Sigmoid colon (tissue), 7 donors: ENCODE data around the gene ASPSCR1. TPM values are rescaled to one million over a fixed set of nuclear protein-coding genes. Genes with fewer than 3 reads are reported as not detected.

ENCODE experiments used
- DNase-seq: peaks from one replicate; pipeline ENCODE4 v3.0.0-alpha.2; 2019
- H3K27ac ChIP-seq, 4 donors: fragments of 200-600 bp; sonication (generic); one replicate each; pipeline ENCODE4 v1.5.1; 2016 to 2019; ENCODE audit warnings: mild to moderate bottlenecking in 1 of 4
- H3K27me3 ChIP-seq, 3 donors: fragments of 200-600 bp; sonication (generic); one replicate each; pipeline ENCODE4 v1.5.1; 2019; ENCODE audit warnings: mild to moderate bottlenecking in 1 of 3
- H3K36me3 ChIP-seq, 4 donors: fragments of 200-600 bp; sonication (generic); one replicate each; pipeline ENCODE4 v1.5.1; 2016 to 2019
- H3K4me1 ChIP-seq, 4 donors: fragments of 200-600 bp; sonication (generic); one replicate each; pipeline ENCODE4 v1.5.1; 2017 to 2019
- H3K4me3 ChIP-seq, 4 donors: fragments of 200-600 bp; sonication (generic); one replicate each; pipeline ENCODE4 v1.5.1; 2017 to 2019; ENCODE audit warnings: mild to moderate bottlenecking in 2 of 4, moderate library complexity in 1 of 4
- H3K9me3 ChIP-seq, 4 donors: fragments of 200-600 bp in 3 of 4; sonication (generic) in 3 of 4; one replicate each; pipeline versions ENCODE4 v1.5.1 to v1.6.1; 2013 to 2019
- CTCF ChIP-seq, 4 experiments: fragments of 450-650 bp in 3 of 4; fragments of 200-600 bp in 1 of 4; IDR thresholded peaks; one replicate each; pipeline ENCODE4 v1.5.1; 2016 to 2019; ENCODE audit warnings: antibody characterized with exemption in 4 of 4, mild to moderate bottlenecking in 3 of 4, moderate library complexity in 2 of 4
- EP300 ChIP-seq, 4 donors: sonication (generic); formaldehyde crosslinking; IDR thresholded peaks; one replicate each; pipeline ENCODE4 v1.6.1; 2017; ENCODE audit warnings: antibody characterized with exemption in 4 of 4
- POLR2A ChIP-seq, 2 donors: fragments of 450-650 bp; IDR thresholded peaks; one replicate each; pipeline ENCODE4 v1.6.1; 2016; ENCODE audit warnings: antibody characterized with exemption in 2 of 2, mild to moderate bottlenecking in 2 of 2, moderate library complexity in 2 of 2
- POLR2AphosphoS5 ChIP-seq, 4 donors: sonication (generic); formaldehyde crosslinking; IDR thresholded peaks; one replicate each; pipeline ENCODE4 v1.6.1; 2017; ENCODE audit warnings: antibody characterized with exemption in 4 of 4
- WGBS, 2 donors: extraction: QIAGEN DNeasy Blood & Tissue Kit; methylation state at CpG; one replicate each; pipeline ENCODE4 v1.1.7; 2013; 5-methylcytosine and 5-hydroxymethylcytosine counted together
- intact Hi-C: fragments of 100-400 bp; cut with DNase I; formaldehyde crosslinking; loops from one replicate; pipeline ENCODE4 v1.15.1; 2023
- polyA plus RNA-seq, 3 donors: library from polyadenylated mRNA; stranded (reverse); fragments of 200-250 nt; gene quantifications; one replicate each; pipeline ENCODE4 v1.2.3, GENCODE V29; 2013
- total RNA-seq, 4 donors: library from RNA; depleted of rRNA; stranded (reverse); fragments of >200 nt; gene quantifications; one replicate each; pipeline ENCODE4 v1.1.0, GENCODE V29; 2016
- donor health status: healthy with polysubstance abuse.
- donor health status: Bipolar disorder and iron deficiency.
- donor health status: healthy.

ASPSCR1 gene
- total and polyA plus RNA-seq, 7 donors, result 9.3 to 35.9 (median 23.4) TPM

- WGBS, 2 donors, result 97% methylated on average over 9 of the region's 9 CpGs
- Histone ChIP-seq H3K4me3 (no peak overlapping the region), H3K4me1 (peaks cover 0 to 30% (median 29%) of the 10 kb centered on the region in 4 donors), H3K9me3 (no peaks in the 10 kb centered on the region), H3K27ac (no peak overlapping the region), H3K36me3 (no peaks in the 10 kb centered on the region), H3K27me3 (peaks cover 6 to 21% (median 18%) of the 10 kb centered on the region in 3 donors)
- DNase-seq, result no peak
- TF ChIP-seq EP300 (IDR thresholded peaks at IDR 0.05) (no peak), CTCF (IDR thresholded peaks at IDR 0.05) (no peak), POLR2A (IDR thresholded peaks at IDR 0.05) (no peak), POLR2AphosphoS5 (IDR thresholded peaks at IDR 0.05) (no peak)
- intact Hi-C loops, result no loop called here
Observed at GRCh38 chr17:82028966-82029365, 51.5 kb downstream of the ASPSCR1 start.

DNA sequence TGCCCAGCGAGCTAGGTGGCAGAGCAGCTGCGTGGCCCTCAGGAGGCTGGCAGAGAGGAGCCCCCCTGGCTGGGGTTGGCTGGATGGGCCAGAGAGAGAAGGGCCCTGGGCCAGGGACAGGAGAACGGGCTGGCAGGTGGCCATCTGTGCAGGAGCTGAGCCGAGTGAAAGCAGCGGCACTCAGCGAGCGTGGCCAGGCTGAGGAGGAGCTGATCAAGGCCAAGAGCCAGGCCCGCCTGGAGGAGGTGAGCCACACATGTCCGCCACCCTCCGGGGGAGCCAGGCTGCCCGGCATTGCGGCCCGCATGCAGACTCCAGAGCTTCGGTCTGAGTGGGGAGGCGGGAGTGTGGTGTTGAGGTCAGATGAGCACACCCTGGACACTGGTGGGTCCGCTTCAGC, 52.0 kb downstream of the ASPSCR1 start:
- no peaks in the 10 kb centered on the region for H3K9me3 ChIP-seq
- no peaks in the 10 kb centered on the region for H3K36me3 ChIP-seq
- DNase-seq, result no peak
- 96% methylated on average over 16 of the region's 16 CpGs for WGBS, 2 donors
- H3K4me3 ChIP-seq, result no peak overlapping the region
- no peak for TF ChIP-seq CTCF (IDR thresholded peaks at IDR 0.05)
- TF ChIP-seq POLR2A (IDR thresholded peaks at IDR 0.05), result no peak
- TF ChIP-seq EP300 (IDR thresholded peaks at IDR 0.05), result no peak
- no peak for TF ChIP-seq POLR2AphosphoS5 (IDR thresholded peaks at IDR 0.05)
- intact Hi-C loops, result no loop called here
- peaks cover 0 to 26% (median 25%) of the 10 kb centered on the region in 4 donors for H3K4me1 ChIP-seq
- no peak overlapping the region for H3K27ac ChIP-seq
- H3K27me3 ChIP-seq, result peaks cover 6 to 21% (median 18%) of the 10 kb centered on the region in 3 donors

DNA sequence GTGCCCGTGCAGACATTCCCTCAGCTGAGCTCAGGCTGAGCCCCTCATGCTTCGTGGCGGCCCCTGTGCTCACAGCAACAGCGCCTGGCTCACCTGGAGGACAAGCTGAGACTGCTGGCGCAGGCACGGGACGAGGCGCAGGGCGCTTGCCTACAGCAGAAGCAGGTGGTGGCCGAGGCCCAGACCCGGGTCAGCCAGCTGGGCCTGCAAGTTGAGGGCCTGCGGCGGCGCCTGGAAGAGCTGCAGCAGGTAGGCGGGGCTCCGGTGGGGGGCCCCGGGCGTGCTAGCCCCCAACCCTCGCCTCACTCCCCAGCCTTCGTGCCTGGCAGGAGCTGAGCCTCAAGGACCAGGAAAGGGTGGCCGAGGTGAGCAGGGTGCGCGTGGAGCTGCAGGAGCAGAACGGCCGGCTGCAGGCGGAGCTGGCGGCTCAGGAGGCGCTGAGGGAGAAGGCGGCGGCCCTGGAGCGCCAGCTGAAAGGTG, 52.6 kb downstream of the ASPSCR1 start:
- TF ChIP-seq POLR2A (IDR thresholded peaks at IDR 0.05) (no peak), POLR2AphosphoS5 (IDR thresholded peaks at IDR 0.05) (no peak), CTCF (IDR thresholded peaks at IDR 0.05) (no peak), EP300 (IDR thresholded peaks at IDR 0.05) (no peak)
- intact Hi-C loops, result loop anchor here (1.0 kb wide), 1 partner anchor 124 kb away; no protein-coding TSS in a partner anchor
- Histone ChIP-seq H3K27ac (no peak overlapping the region), H3K27me3 (peaks cover 6 to 21% (median 18%) of the 10 kb centered on the region in 3 donors), H3K9me3 (no peaks in the 10 kb centered on the region), H3K4me3 (peak overlapping the region in 2 of 4 donors; percentile 50 to 58), H3K4me1 (peaks cover 0 to 25% (median 22%) of the 10 kb centered on the region in 4 donors), H3K36me3 (no peaks in the 10 kb centered on the region)
- no peak for DNase-seq
- WGBS, 2 donors, result 63 to 71% methylated on average over 31 of the region's 31 CpGs

- Histone ChIP-seq H3K27ac (peak overlapping the region; percentile 18 to 61 (median 59)), H3K27me3 (peaks cover 6 to 21% (median 18%) of the 10 kb centered on the region in 3 donors), H3K9me3 (no peaks in the 10 kb centered on the region), H3K4me1 (peaks cover 0 to 25% (median 23%) of the 10 kb centered on the region in 4 donors), H3K4me3 (peak overlapping the region; percentile 23 to 58 (median 42)), H3K36me3 (no peaks in the 10 kb centered on the region)
- TF ChIP-seq EP300 (IDR thresholded peaks at IDR 0.05) (no peak), CTCF (IDR thresholded peaks at IDR 0.05) (peak; percentile 91 to 96 (median 94)), POLR2A (IDR thresholded peaks at IDR 0.05) (no peak), POLR2AphosphoS5 (IDR thresholded peaks at IDR 0.05) (no peak)
- intact Hi-C loops, result loop anchor here (1.0 kb wide), 1 partner anchor 124 kb away; no protein-coding TSS in a partner anchor
- peak; percentile 93 for DNase-seq
- 1% methylated on average over 94 of the region's 94 CpGs for WGBS, 2 donors
Observed at GRCh38 chr17:82030470-82031302, 53.3 kb downstream of the ASPSCR1 start.
